Natural killer cell (primary cell): Measurements from ENCODE around the gene LRFN3. TPM values are rescaled to one million over a fixed set of nuclear protein-coding genes. Genes with fewer than 3 reads are reported as not detected.

ENCODE experiments used
- ATAC-seq, 3 donors: fragments of 150-1000 bp in 2 of 3; fragments of 200-7000 bp in 1 of 3; cut with Tn5 transposase; 1 replicate in 1 of 3; 2 replicates in 2 of 3; pipeline ENCODE4 v1.10.0; 2021; ENCODE audit warnings: mild to moderate bottlenecking in 2 of 3, moderate library complexity in 2 of 3
- DNase-seq, 2 donors: peaks; one replicate each; pipeline versions ENCODE4 v3.0.0 to v3.0.0-alpha.2; 2013 to 2021; ENCODE audit warnings: mixed read lengths in 1 of 2
- H3K27ac ChIP-seq: one replicate; pipeline ENCODE4 v1.5.1; 2013; ENCODE audit warnings: mild to moderate bottlenecking, low read length
- H3K27me3 ChIP-seq: one replicate; pipeline ENCODE4 v1.6.1; 2013; ENCODE audit warnings: low read length; ENCODE audit not compliant: control insufficient read depth, insufficient read depth
- H3K36me3 ChIP-seq: one replicate; pipeline ENCODE4 v1.6.1; 2013; ENCODE audit warnings: low read length; ENCODE audit not compliant: control insufficient read depth, insufficient read depth
- H3K4me1 ChIP-seq: one replicate; pipeline ENCODE4 v1.6.1; 2013; ENCODE audit warnings: low read length; ENCODE audit not compliant: control insufficient read depth, insufficient read depth
- H3K4me3 ChIP-seq: one replicate; pipeline ENCODE4 v1.5.1; 2013; ENCODE audit warnings: low read length
- H3K9me3 ChIP-seq: one replicate; pipeline ENCODE4 v1.6.1; 2013; ENCODE audit warnings: low read length; ENCODE audit not compliant: control insufficient read depth, insufficient read depth
- H3K27ac Mint-ChIP-seq, 2 donors: one replicate each; pipeline ENCODE4 v1.8.0; 2022; ENCODE audit warnings: mild to moderate bottlenecking in 2 of 2, mixed read lengths in 2 of 2, moderate library complexity in 1 of 2
- H3K27me3 Mint-ChIP-seq, 2 donors: one replicate each; pipeline ENCODE4 v1.8.0; 2022; ENCODE audit warnings: low read depth in 2 of 2, mixed read lengths in 2 of 2
- H3K36me3 Mint-ChIP-seq: one replicate; pipeline ENCODE4 v1.8.0; 2022; ENCODE audit warnings: mixed read lengths
- H3K4me1 Mint-ChIP-seq, 2 donors: one replicate each; pipeline ENCODE4 v1.8.0; 2022; ENCODE audit warnings: mixed read lengths in 2 of 2
- H3K4me3 Mint-ChIP-seq: one replicate; pipeline ENCODE4 v1.8.0; 2022; ENCODE audit warnings: mild to moderate bottlenecking, moderate library complexity, mixed read lengths
- H3K9me3 Mint-ChIP-seq, 2 donors: one replicate each; pipeline ENCODE4 v1.8.0; 2022; ENCODE audit warnings: mixed read lengths in 2 of 2
- CTCF ChIP-seq: fragments of 200-600 bp; IDR thresholded peaks from one replicate; pipeline ENCODE4 v1.8.0; 2022; ENCODE audit warnings: antibody characterized with exemption
- WGBS: methylation state at CpG from one replicate; pipeline ENCODE4 v1.1.7; 2013; ENCODE audit warnings: missing lambda C conversion rate; ENCODE audit not compliant: insufficient coverage; 5-methylcytosine and 5-hydroxymethylcytosine counted together
- intact Hi-C: fragments of 100-400 bp; cut with micrococcal nuclease; formaldehyde crosslinking; loops from one replicate; pipeline ENCODE4 v1.14.2; 2022
- total RNA-seq, 4 donors: library from RNA; stranded (reverse); fragments of 120-200 nt in 1 of 4; gene quantifications; one replicate each; pipeline versions ENCODE4 v1.2.3 to v1.2.4, GENCODE V29; 2013 to 2022

Gene LRFN3
- total RNA-seq, 3 donors from 2014 or later (not counting 1 experiment from before 2014, with no cell fraction given) = 2.6 to 9.3 (median 3.2) TPM

DNA sequence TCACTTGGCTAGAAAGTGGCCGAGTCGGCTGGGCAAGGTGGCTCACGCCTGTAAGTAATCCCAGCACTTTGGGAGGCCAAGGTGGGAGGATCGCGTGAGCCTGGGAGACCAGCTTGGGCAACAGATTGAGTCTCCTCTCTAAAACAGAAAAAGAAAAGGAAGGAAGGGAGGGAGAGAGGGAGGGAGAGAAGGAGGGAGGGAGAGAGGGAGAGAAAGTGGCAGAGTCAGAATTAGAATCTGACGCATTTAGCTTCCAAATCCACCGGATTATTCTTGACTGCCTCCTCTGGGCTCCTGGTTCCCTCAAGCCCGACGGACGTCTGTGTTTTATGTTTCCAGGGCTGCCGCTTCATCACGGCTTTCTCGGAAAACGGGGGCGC, 22.5 kb downstream of the LRFN3 start:
- Mint-ChIP-seq H3K36me3 (no peaks in the 10 kb centered on the region), H3K4me3 (peak overlapping the region; percentile 79), H3K4me1 (peaks cover 13 to 17% of the 10 kb centered on the region in 2 donors), H3K9me3 (no peaks in the 10 kb centered on the region), H3K27me3 (peaks cover 12 to 15% of the 10 kb centered on the region in 2 donors), H3K27ac (no peak overlapping the region)
- intact Hi-C loops = no loop called here
- DNase-seq (no peak), ATAC-seq (no peak)
- Histone ChIP-seq H3K27ac (no peak overlapping the region), H3K27me3 (peaks cover 2% of the 10 kb centered on the region), H3K4me1 (peaks cover 38% of the 10 kb centered on the region), H3K9me3 (no peaks in the 10 kb centered on the region), H3K36me3 (no peaks in the 10 kb centered on the region), H3K4me3 (no peak overlapping the region)
- TF ChIP-seq CTCF = no peak
- 36% methylated on average over 15 of the region's 15 CpGs for whole genome bisulfite sequencing

DNA sequence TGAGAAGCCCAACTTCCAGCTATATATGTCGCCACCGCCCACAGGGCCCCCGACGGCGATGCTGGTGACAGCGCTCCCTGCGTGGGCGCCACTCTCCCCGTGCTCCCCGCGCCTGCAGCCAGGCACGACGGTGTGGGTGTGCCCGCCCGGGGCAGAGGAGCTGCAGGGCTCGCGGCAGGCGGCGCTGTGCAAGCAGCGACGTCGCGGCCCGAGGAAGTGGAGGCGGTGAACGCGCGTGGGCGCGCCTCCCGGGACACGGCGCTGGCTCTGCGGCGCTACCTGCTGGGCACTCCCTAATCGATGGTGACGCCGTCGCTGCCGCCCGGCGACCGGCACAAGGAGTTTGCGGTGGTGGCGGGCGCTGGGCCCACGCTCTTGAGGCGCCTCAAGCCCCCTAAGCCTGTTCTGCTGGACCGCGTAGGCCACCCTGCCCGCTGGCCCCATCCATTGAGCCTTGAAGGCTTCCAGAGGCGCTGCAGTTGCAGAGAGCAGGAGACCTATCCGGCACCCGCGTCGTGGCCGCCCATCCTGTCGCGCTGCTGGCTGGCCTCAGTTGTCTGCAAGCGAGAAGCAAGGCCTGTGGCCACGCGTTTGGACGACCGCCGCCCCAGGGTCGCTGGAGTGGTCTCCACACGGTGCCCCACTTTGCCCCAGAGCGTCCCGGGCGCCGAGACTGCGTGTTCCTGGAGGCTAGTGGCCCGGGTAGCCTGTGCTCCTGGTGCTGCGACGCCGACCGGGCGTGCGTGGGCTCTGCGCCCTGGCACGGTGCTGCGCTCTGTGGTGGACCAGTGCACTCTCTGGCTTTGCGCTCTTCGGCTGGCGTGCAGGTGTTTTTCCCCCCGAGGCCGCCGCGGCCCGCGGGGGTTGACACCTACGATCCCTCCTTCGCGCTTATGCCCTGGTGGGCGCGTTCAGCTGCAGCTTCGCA, 23.1 kb downstream of the LRFN3 start:
- H3K27ac ChIP-seq = no peak overlapping the region
- no peaks in the 10 kb centered on the region for H3K9me3 ChIP-seq
- intact Hi-C loops = no loop called here
- peak; percentile 59 to 94 for DNase-seq
- H3K4me1 ChIP-seq = peaks cover 31% of the 10 kb centered on the region
- peak overlapping the region; percentile 17 for H3K4me3 ChIP-seq
- H3K4me1 Mint-ChIP-seq = peaks cover 7 to 10% of the 10 kb centered on the region in 2 donors
- H3K27me3 ChIP-seq = peaks cover 2% of the 10 kb centered on the region
- no peaks in the 10 kb centered on the region for H3K36me3 Mint-ChIP-seq
- peaks cover 12 to 16% of the 10 kb centered on the region in 2 donors for H3K27me3 Mint-ChIP-seq
- H3K9me3 Mint-ChIP-seq = no peaks in the 10 kb centered on the region
- no peaks in the 10 kb centered on the region for H3K36me3 ChIP-seq
- H3K4me3 Mint-ChIP-seq = peak overlapping the region; percentile 52
- H3K27ac Mint-ChIP-seq = no peak overlapping the region
- 12% methylated on average over 97 of the region's 97 CpGs for WGBS
- TF ChIP-seq CTCF = peak; percentile 64
- peak; percentile 96 to 97 (median 96) for ATAC-seq

DNA sequence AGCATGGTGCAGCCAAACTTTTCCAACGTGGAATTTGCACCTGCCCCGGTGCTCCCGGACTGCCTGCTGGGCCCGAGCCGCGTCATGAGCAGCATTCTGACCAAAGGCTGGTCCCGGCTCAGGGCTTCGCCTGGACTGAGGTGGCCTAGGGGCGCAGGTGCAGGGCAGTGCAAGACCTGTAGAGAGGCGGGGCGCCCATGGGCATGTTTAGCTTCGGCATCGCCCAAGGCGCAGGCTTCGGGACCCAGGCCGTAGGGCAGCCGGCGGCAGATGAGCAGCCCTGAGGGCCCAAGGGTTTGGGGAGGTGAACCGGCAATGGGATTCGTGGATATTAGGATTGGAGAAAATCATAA, 23.8 kb downstream of the LRFN3 start:
- Mint-ChIP-seq H3K27ac (no peak overlapping the region), H3K9me3 (no peaks in the 10 kb centered on the region)
- 46% methylated on average over 18 of the region's 20 CpGs for WGBS

More for the DNA sequence above, 23.8 kb downstream of the LRFN3 start:
- H3K36me3 Mint-ChIP-seq = no peaks in the 10 kb centered on the region
- H3K27me3 Mint-ChIP-seq = peaks cover 12 to 16% of the 10 kb centered on the region in 2 donors
- no peak overlapping the region for H3K4me3 ChIP-seq
- intact Hi-C loops = no loop called here
- ATAC-seq = no peak
- TF ChIP-seq CTCF = no peak
- peak overlapping the region; percentile 25 for H3K4me3 Mint-ChIP-seq
- H3K4me1 ChIP-seq = peaks cover 25% of the 10 kb centered on the region
- H3K9me3 ChIP-seq = no peaks in the 10 kb centered on the region
- H3K36me3 ChIP-seq = no peaks in the 10 kb centered on the region
- peaks cover 7 to 8% of the 10 kb centered on the region in 2 donors for H3K4me1 Mint-ChIP-seq
- peaks cover 2% of the 10 kb centered on the region for H3K27me3 ChIP-seq
- no peak for DNase-seq
- no peak overlapping the region for H3K27ac ChIP-seq
